SU-DHL-6 (cell line): Measurements from ENCODE around the gene ESYT2.

Experiments used
- H2AFZ ChIP-seq: fragments of 200-600 bp; sonication (generic); 2 replicates; pipeline ENCODE4 v1.6.1; 2014; ENCODE audit warnings: low read depth, mild to moderate bottlenecking, moderate library complexity, mixed read lengths, antibody characterized with exemption, low read length; ENCODE audit not compliant: severe bottlenecking
- H3F3A ChIP-seq: fragments of 200-600 bp; shearing (Covaris generic); 2 replicates; pipeline ENCODE4 v1.6.0; 2016; ENCODE audit warnings: antibody characterized with exemption, mild to moderate bottlenecking; ENCODE audit not compliant: insufficient read depth
- H3K27ac ChIP-seq: fragments of 200-600 bp; sonication (generic); 2 replicates; pipeline ENCODE4 v1.5.1; 2016; ENCODE audit warnings: low read depth, mild to moderate bottlenecking, low read length, moderate library complexity, mixed read lengths
- H3K27me3 ChIP-seq: fragments of 200-600 bp; sonication (generic), shearing (Covaris generic); 2 replicates; pipeline ENCODE4 v1.6.0; 2014; ENCODE audit warnings: mild to moderate bottlenecking, low read length
- H3K36me3 ChIP-seq: fragments of 200-600 bp; sonication (generic); 2 replicates; pipeline ENCODE4 v1.6.1; 2014; ENCODE audit warnings: mild to moderate bottlenecking, low read length, mixed read lengths
- H3K4me2 ChIP-seq: fragments of 300-600, 200-600 bp; shearing (Covaris generic), sonication (generic); 2 replicates; pipeline ENCODE4 v1.6.0; 2014; ENCODE audit warnings: low read length, low read depth, mild to moderate bottlenecking; ENCODE audit not compliant: poor library complexity, severe bottlenecking
- H3K4me3 ChIP-seq: fragments of 200-600 bp; sonication (generic); 2 replicates; pipeline ENCODE4 v1.5.1; 2014; ENCODE audit warnings: antibody characterized with exemption, low read length, mild to moderate bottlenecking, mixed read lengths; ENCODE audit not compliant: insufficient read depth, poor library complexity, severe bottlenecking
- H3K79me2 ChIP-seq: fragments of 200-600 bp; sonication (generic); 2 replicates; pipeline ENCODE4 v1.6.1; 2014; ENCODE audit warnings: mild to moderate bottlenecking, low read length, moderate library complexity; ENCODE audit not compliant: insufficient read depth
- H3K9ac ChIP-seq: fragments of 200-600 bp; sonication (generic); 2 replicates; pipeline ENCODE4 v1.7.0; 2014; ENCODE audit warnings: mild to moderate bottlenecking, low read length
- H3K9me2 ChIP-seq: fragments of 200-600 bp; sonication (generic); replicated peaks from 2 replicates; pipeline ENCODE4 v1.6.1; 2014; ENCODE audit warnings: low read length; ENCODE audit not compliant: insufficient read depth
- H3K9me3 ChIP-seq: fragments of 200-600 bp; sonication (generic); 2 replicates; pipeline ENCODE4 v1.6.1; 2014; ENCODE audit warnings: low read length, mixed read lengths; ENCODE audit not compliant: insufficient read depth
- H4K20me1 ChIP-seq: fragments of 200-600 bp; sonication (generic); 2 replicates; pipeline ENCODE4 v1.6.1; 2014; ENCODE audit warnings: low read depth, mild to moderate bottlenecking, antibody characterized with exemption, low read length, moderate library complexity, mixed read lengths
- EZH2phosphoT487 ChIP-seq: fragments of 200-600 bp; sonication (generic), shearing (Covaris generic); conservative IDR thresholded peaks from 2 replicates; pipeline ENCODE4 v1.6.1; 2018; ENCODE audit warnings: mild to moderate bottlenecking, antibody characterized with exemption, low read length, moderate library complexity, mixed read lengths
- TF ChIP-seq, protein P1 (sequence below): fragments of 200-600 bp; sonication (generic); IDR thresholded peaks from one replicate; pipeline ENCODE4 v1.5.1; 2017; ENCODE audit warnings: antibody characterized with exemption, mild to moderate bottlenecking, low read length, moderate library complexity; ENCODE audit not compliant: insufficient read depth, poor library complexity, severe bottlenecking

The ESYT2 gene

DNA sequence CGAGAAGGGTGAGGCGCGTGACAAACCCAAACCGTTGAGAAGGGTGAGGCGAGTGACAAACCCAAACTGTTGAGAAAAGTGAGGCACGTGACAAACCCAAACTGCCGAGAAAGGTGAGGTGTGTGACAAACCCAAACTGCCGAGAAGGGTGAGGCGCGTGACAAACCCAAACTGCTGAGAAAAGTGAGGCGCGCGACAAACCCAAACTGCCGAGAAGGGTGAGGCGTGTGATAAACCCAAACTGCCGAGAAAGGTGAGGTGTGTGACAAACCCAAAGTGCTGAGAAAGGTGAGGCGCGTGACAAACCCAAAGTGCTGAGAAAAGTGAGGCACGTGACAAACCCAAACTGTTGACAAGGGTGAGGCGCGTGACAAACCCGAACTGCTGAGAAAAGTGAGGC is 25.0 kb downstream of the ESYT2 start:
- no peaks in the 10 kb centered on the region; the same call in 1 of the 2 replicates for H3K36me3 ChIP-seq
- no peaks in the 10 kb centered on the region for H4K20me1 ChIP-seq
- no peaks in the 10 kb centered on the region for H3K27me3 ChIP-seq
- no peaks in the 10 kb centered on the region for H3K9me3 ChIP-seq
- H2AFZ ChIP-seq = no peak overlapping the region
- no peaks in the 10 kb centered on the region for H3K9me2 ChIP-seq
- H3F3A ChIP-seq = no peaks in the 10 kb centered on the region
- peaks cover 13% of the 10 kb centered on the region; the same call in 1 of the 2 replicates for H3K79me2 ChIP-seq
- no peak overlapping the region for H3K9ac ChIP-seq
- TF ChIP-seq, protein P1, sequence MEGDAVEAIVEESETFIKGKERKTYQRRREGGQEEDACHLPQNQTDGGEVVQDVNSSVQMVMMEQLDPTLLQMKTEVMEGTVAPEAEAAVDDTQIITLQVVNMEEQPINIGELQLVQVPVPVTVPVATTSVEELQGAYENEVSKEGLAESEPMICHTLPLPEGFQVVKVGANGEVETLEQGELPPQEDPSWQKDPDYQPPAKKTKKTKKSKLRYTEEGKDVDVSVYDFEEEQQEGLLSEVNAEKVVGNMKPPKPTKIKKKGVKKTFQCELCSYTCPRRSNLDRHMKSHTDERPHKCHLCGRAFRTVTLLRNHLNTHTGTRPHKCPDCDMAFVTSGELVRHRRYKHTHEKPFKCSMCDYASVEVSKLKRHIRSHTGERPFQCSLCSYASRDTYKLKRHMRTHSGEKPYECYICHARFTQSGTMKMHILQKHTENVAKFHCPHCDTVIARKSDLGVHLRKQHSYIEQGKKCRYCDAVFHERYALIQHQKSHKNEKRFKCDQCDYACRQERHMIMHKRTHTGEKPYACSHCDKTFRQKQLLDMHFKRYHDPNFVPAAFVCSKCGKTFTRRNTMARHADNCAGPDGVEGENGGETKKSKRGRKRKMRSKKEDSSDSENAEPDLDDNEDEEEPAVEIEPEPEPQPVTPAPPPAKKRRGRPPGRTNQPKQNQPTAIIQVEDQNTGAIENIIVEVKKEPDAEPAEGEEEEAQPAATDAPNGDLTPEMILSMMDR = no peak
- TF ChIP-seq EZH2phosphoT487 = no peak
- no peak overlapping the region for H3K27ac ChIP-seq
- no peak overlapping the region for H3K4me2 ChIP-seq
- no peak overlapping the region for H3K4me3 ChIP-seq

DNA sequence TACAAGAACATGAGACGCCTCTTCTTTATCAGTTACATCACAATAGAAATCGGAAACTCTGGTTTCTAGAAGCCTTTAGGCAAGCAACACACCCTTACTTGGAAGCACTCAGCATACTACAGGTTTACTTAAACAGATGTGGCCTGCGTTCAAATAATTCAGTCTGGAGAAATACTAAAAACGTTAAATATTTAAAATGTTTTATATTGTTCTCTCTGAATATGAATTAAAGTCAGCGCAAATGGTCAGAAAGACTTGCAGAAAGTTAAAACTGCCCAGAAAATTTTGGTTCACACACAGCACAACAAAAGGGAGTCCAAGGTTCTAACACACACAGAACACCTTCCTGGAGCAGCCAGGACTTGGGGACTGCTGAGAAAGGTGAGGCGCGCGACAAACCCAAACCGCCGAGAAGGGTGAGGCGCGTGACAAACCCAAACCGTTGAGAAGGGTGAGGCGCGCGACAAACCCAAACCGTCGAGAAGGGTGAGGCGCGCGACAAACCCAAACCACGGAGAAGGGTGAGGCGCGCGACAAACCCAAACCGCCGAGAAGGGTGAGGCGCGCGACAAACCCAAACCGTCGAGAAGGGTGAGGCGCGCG is 25.8 kb downstream of the ESYT2 start:
- no peak overlapping the region for H3K27ac ChIP-seq
- no peaks in the 10 kb centered on the region; the same call in 1 of the 2 replicates for H3K36me3 ChIP-seq
- H3K9me2 ChIP-seq = no peaks in the 10 kb centered on the region
- no peak overlapping the region for H2AFZ ChIP-seq
- H3K4me3 ChIP-seq = no peak overlapping the region
- no peak for TF ChIP-seq EZH2phosphoT487
- TF ChIP-seq, protein P1 = no peak
- H3F3A ChIP-seq = no peaks in the 10 kb centered on the region
- H3K9ac ChIP-seq = no peak overlapping the region
- no peaks in the 10 kb centered on the region for H4K20me1 ChIP-seq
- H3K79me2 ChIP-seq = peaks cover 13% of the 10 kb centered on the region; the same call in 1 of the 2 replicates
- no peaks in the 10 kb centered on the region for H3K27me3 ChIP-seq
- no peak overlapping the region for H3K4me2 ChIP-seq
- no peaks in the 10 kb centered on the region for H3K9me3 ChIP-seq

DNA sequence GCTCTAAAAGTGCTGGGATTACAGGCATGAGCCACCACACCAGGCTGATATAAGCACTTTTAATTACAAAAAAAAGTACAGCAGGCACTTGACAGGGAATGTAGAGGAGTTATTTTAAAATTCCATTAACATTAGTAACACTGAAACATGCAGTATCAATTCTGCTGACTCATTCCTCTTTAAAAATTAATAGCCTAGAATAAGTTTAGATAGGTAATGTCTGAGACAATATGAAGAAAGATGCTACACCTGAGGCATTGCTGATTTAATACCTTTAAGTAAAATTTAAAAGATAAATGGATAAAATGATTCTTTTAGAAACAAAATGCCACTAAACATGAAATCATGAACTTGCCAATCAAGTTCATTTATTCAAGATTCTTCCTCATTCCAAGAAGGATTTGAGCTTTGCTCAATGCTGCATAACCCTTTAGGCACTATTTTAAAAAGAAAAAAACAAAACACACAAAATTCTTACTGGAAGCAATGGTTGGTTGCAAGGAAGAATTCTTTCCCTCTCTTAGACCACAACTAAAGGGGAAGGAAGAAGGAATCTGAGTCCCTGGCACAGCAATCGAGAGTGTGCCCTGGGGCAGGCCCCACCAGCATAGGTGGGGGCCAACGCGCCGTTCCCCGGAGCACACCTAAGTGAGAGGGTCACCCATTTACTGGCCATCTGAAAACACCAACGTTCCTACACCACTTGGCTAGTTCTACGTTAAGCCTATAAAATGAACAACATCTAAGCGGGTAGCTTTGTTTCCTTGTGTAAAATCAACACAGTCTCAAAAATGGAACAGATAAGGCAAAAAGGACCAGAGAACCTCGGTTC is 26.6 kb downstream of the ESYT2 start:
- Histone ChIP-seq H3K9me2 (no peaks in the 10 kb centered on the region), H3K36me3 (no peaks in the 10 kb centered on the region; the same call in 1 of the 2 replicates), H4K20me1 (no peaks in the 10 kb centered on the region), H3K79me2 (peaks cover 13% of the 10 kb centered on the region; the same call in 1 of the 2 replicates), H3K4me2 (no peak overlapping the region), H3F3A (no peaks in the 10 kb centered on the region), H3K9ac (no peak overlapping the region), H2AFZ (no peak overlapping the region), H3K27me3 (no peaks in the 10 kb centered on the region), H3K4me3 (no peak overlapping the region), H3K27ac (no peak overlapping the region), H3K9me3 (no peaks in the 10 kb centered on the region)
- TF ChIP-seq, protein P1 = no peak
- no peak for TF ChIP-seq EZH2phosphoT487
